Stimulated activated naive CD8-positive, alpha-beta T cell treated with anti-CD3 and anti-CD28 coated beads, Interleukin-15, Interleukin-2, amounts not matched to agents 100 U/mL and 50 U/mL, for 24 hours (primary cell): ENCODE measurements around the gene ADAM12.

ENCODE experiments used
- ATAC-seq: fragments of 150-1000 bp; cut with Tn5 transposase; one replicate; pipeline ENCODE4 v1.10.0; 2021
- DNase-seq: peaks from one replicate; pipeline ENCODE4 v3.0.0; 2021

Gene ADAM12

GRCh38 chr10:126110489-126111180 is 277.6 kb downstream of the ADAM12 start:
- ATAC-seq (no peak), DNase-seq (no peak)

GRCh38 chr10:126109893-126110292 is 278.4 kb downstream of the ADAM12 start:
- no peak for ATAC-seq
- DNase-seq: no peak

GRCh38 chr10:126108693-126109092 is 279.6 kb downstream of the ADAM12 start:
- DNase-seq (no peak), ATAC-seq (no peak)

- DNase-seq (no peak), ATAC-seq (no peak)
Observed at GRCh38 chr10:126104767-126105166, 283.5 kb downstream of the ADAM12 start.

- ATAC-seq (no peak), DNase-seq (no peak)
Observed at GRCh38 chr10:126102636-126103035, 285.6 kb downstream of the ADAM12 start.

GRCh38 chr10:126101736-126102135 is 286.5 kb downstream of the ADAM12 start:
- ATAC-seq (no peak), DNase-seq (no peak)

GRCh38 chr10:126101325-126101724 is 287.0 kb downstream of the ADAM12 start:
- ATAC-seq (no peak), DNase-seq (no peak)

GRCh38 chr10:126099366-126099765 is 288.9 kb downstream of the ADAM12 start:
- ATAC-seq (no peak), DNase-seq (no peak)

GRCh38 chr10:126098226-126098581 is 290.1 kb downstream of the ADAM12 start:
- no peak for DNase-seq
- ATAC-seq: no peak

GRCh38 chr10:126097558-126098225 is 290.6 kb downstream of the ADAM12 start:
- DNase-seq: no peak
- ATAC-seq: no peak

GRCh38 chr10:126094537-126094936 is 293.7 kb downstream of the ADAM12 start:
- ATAC-seq: no peak
- no peak for DNase-seq

- DNase-seq (no peak), ATAC-seq (no peak)
Observed at GRCh38 chr10:126092366-126093215, 295.7 kb downstream of the ADAM12 start.

- no peak for ATAC-seq
- no peak for DNase-seq
Observed at GRCh38 chr10:126090911-126091728, 297.2 kb downstream of the ADAM12 start.

GRCh38 chr10:126090443-126090842 is 297.8 kb downstream of the ADAM12 start:
- no peak for ATAC-seq
- no peak for DNase-seq

- DNase-seq (no peak), ATAC-seq (no peak)
Observed at GRCh38 chr10:126087796-126088505, 300.3 kb downstream of the ADAM12 start.

- ATAC-seq (no peak), DNase-seq (no peak)
Observed at GRCh38 chr10:126087153-126087680, 301.1 kb downstream of the ADAM12 start.

- ATAC-seq (no peak), DNase-seq (no peak)
Observed at GRCh38 chr10:126085806-126086205, 302.5 kb downstream of the ADAM12 start.

- no peak for DNase-seq
- no peak for ATAC-seq
Observed at GRCh38 chr10:126084369-126084768, 303.9 kb downstream of the ADAM12 start.

- ATAC-seq (no peak), DNase-seq (no peak)
Observed at GRCh38 chr10:126083009-126083408, 305.3 kb downstream of the ADAM12 start.

- no peak for DNase-seq
- no peak for ATAC-seq
Observed at GRCh38 chr10:126081841-126082466, 306.3 kb downstream of the ADAM12 start.

- no peak for ATAC-seq
- DNase-seq: no peak
Observed at GRCh38 chr10:126080879-126081411, 307.3 kb downstream of the ADAM12 start.
